NCI-H1092 treated with DMSO at 0.1 percent for 48 hours (cell line): ENCODE results near the gene LMAN2L.
"Not testable (repeated sequence)": the region's sequence is repeated elsewhere in the genome, so short reads cannot be mapped to it uniquely, and the experiment has no call there.

Source experiments
- DNase-seq: peaks from one replicate; lab custom pipeline; 2025; lab: John Stamatoyannopoulos, UW

LMAN2L gene

GRCh38 chr2:96687711-96688640, 51.9 kb downstream of the LMAN2L start:
- no peak for DNase-seq

DNA sequence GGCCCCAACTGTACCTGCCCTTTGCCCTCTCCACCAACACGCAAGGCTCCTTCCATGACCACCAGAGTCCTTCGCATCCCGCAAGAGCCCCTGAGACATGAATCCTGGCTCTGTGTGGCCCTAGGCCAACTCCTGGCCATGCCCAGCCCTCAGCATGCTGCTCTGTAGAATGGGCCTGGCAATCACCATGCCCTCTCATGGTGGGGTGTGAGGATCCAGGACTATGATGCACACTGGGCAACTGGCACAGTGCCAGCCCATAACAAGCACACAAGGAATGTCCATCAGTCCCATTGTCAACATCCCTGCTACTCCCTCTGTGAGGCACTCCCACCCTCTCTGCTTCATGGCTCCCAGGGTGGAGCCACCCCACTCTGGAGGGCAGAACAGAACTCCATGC, 52.6 kb downstream of the LMAN2L start:
- no peak for DNase-seq

GRCh38 chr2:96685577-96686459, 54.0 kb downstream of the LMAN2L start:
- peak; percentile 54 for DNase-seq

DNA sequence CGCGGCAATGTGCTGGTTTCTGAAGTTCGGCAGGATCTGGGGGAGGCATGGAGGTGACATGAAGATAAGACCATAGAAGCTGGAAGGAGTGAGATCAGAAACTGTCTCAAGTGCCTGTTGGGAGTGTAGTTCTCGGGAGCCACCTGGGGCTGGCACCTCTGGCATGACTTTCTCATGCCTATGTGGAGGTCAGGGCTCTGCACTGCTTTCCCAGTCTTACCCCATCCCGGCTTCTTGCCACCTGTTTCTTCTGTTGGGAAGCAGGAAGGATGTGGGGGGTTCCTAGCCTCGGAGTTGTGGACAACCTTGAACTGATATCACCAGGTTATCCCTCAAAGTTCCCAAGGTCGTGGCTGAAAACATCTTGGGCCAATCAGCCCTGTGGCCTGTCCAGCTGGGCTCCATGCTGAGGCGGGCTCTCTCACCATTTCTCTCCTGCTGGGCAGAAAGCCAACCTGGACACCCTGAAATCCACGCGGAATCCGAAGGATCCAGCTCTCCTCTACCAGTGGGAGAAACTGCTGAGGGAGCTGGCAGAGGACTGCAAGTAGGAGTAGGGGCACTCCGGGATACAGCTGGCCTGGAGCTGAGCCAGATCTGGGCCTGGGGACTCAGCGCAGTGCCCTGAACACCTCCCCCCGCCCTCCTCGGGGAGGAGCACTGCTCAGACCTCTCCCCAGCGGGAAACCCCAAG, 54.8 kb downstream of the LMAN2L start:
- DNase-seq: peak; percentile 1

DNA sequence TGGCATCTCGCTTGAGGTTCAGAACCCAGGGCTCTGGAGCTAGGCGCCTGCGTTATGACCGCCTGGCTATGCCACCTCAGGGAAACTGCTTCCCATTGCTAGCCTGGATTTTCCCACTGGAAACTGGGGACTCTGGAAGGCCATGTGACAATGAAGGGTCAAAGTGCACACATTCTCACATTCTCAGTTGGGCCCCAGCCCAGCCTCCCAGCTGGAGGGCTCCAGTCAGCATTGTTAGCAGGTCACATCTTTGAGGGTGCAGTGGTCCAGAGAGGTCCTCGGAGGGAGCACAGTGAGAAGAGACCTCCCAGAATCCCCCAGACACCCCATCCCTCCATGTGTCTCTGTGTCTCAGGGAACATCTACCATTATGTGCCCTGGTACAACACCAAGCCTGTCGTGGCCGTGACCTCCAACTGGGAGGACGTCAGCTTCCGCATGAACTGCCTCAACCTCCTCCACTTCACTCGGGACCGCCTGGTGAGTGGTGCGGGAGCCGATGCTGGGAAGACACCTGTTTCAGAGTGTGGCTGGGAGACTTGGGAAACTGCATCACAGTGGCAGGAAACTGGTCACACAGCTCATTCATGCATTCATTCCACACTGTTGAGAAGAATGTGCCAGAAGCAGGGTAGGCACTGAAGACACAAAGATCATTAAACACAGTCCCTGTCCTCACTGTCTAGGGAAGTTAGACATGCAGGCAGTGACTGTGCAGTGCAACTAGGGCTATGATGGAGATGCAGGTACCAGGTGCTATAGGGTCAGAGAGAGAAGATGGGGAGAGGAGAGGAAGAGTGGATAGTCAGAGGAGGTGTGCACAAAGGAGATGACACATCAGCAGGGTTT, 55.7 kb downstream of the LMAN2L start:
- DNase-seq: no peak

DNA sequence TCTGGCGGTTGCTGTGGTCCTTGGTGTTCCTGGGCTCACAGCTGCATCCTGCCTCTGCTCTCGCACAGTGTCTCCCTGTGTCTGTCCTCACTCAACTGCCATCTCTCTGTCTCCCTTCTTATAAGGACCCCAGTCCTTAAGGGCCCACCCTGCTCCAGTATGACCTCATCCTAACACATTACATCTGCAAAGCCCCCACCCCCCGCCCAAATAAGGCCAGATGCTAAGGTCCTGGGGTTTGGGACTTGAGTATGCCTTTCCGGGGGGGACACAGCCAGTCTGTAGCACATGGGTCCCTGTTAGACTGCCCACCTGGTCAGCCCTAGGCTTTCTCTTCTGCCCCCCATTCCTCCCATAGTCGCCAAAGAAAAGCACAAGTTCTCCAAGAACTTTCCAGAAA, 56.6 kb downstream of the LMAN2L start:
- DNase-seq: no peak

- no peak for DNase-seq
Measured at GRCh38 chr2:96681540-96681939, 58.3 kb downstream of the LMAN2L start.

DNA sequence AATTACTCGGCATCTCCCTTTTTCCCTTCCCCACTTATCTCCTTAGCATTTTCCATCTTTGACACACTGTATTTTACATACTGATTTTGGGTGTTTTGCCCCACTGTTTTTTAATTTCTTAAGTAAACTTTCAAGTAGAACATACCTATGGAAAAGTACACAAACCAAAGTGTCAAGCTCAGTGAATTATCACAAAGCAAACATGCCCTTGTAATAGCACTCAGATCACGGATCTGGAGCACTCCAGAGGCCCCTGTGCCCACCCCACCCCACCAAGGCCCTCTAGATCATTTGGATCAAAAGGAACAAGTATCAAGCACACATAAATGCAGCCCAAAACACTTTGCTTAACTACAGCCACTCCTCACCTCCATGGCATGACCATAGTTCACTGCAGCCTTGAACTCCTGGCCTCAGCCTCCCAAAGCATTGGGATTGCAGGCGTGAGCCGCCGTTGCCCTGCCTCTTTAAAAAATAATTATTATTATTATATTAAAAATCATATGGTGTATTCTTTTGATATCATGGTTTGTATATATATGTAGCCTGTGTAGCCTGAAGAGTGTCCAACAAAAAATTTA, 59.2 kb downstream of the LMAN2L start:
- no peak for DNase-seq

- DNase-seq: no peak
Measured at GRCh38 chr2:96679848-96680247, 60.0 kb downstream of the LMAN2L start.

DNA sequence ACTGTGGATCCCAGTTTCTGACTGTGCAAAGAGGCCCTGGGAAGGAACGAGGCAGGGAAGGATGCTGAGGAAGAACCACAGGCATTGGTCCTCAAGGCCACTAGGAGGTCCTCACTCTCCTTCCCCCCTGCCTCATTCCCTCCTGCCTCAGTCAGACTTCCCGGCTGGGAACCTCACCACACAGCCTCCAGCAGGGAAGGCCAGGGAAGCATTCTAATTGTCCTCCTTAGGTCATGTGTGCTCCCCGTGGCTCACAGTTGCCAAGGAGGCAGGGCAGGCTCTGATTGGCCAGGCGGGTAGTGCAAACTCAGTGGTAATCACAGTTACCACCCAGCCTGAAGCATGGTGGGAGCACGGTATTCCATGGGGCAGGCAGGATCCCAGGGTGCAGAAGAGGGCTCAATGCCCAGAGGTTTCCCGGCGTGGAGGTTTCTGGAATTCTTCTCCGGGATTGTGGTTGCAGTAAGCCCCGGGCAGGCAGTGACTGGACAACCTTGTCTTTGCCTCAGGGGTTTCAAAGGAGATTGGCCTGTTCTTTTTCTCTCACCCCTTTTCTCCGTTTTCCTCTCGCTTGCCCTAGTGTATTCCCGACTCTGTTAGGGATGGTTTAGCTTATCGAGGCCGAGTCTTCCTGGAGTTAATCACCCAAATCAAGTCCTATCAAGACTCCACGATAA, 70.2 kb downstream of the LMAN2L start:
- DNase-seq: no peak

DNA sequence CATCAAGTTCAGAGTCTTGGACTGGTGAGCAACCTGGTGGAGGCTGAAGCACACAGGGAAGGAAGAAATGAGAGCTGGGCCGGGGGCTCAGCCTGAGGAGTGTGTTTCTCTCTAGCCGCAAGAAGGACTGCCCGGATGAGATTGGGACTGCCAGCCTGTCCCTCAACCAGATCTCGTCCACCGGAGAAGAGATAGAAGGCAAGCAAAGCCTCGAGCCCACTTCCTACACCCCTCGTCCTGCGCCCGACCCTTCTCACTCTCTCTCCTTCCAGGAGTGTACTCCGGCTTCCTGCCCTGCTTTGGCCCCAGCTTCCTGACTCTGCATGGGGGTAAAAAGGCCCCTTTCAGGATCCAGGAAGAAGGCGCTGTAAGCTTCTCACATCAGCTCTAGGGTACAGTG, 71.1 kb downstream of the LMAN2L start:
- DNase-seq: no peak

DNA sequence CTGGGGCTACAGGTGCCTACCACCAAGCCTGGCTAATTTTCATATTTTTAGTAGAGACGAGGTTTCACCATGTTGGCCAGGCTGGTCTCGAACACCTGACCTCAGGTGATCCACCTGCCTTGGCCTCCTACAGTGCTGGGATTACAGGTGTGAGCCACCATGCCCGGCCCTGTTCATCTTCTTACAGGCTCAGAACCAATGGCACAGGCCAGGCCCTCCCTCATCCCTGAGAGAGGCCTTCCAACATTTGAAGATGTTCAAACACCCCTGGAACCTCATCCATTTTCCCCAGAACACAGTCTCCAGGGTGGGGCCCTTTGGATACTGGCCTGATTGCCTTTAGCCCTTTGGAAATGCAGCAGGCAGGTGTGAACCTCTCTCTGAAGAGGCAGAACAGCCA, 74.1 kb downstream of the LMAN2L start:
- DNase-seq: not testable (repeated sequence)

DNA sequence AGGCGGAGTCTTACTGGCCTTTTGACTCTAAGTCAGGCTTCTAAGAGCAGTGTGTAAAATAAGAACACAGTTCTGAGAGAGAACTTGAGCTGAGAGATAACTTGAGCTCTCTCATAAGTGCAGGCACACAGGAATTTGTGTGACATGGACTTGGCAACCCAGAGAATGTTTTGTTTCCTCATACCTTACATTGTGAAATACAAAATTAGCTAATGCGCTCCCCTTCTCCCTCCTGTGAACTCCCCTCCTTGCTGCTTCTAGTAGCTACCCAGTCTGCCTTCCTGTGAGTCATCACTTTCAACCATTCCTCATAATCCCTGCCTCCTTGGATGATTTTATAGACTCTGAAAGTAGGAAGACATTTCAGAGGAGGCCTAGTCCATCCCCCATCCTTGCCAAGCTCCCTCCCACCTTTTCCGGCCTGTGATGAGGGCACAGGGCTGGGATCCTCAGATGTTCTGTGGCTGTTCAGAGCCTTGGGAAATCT, 74.7 kb downstream of the LMAN2L start:
- no peak for DNase-seq

DNA sequence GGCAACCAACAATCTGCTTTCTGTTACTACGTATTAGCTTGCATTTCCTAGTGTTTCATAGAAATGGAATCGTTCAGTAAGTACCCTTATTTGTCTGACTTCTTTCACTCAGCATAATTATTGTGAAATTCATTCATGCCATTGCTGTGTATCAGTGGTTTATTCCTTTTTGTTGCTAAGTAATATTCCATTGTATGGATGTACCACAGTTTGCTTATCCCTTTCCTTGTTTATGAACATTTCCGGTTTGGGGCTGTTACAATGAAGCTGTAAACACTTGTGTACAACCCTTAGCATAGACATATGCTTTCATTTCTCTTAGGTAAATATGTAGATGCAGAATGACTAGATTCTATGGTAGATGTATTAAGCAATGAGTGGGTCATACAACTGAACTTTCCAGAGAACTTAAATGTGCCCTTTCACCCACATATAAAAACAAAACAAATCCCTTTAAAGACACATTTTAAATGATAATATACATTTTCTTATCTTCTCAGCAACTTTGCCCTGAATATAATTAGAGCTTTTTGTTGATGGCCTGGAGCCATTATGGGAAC, 75.4 kb downstream of the LMAN2L start:
- no peak for DNase-seq

- no peak for DNase-seq
Measured at GRCh38 chr2:96663829-96664228, 76.0 kb downstream of the LMAN2L start.

DNA sequence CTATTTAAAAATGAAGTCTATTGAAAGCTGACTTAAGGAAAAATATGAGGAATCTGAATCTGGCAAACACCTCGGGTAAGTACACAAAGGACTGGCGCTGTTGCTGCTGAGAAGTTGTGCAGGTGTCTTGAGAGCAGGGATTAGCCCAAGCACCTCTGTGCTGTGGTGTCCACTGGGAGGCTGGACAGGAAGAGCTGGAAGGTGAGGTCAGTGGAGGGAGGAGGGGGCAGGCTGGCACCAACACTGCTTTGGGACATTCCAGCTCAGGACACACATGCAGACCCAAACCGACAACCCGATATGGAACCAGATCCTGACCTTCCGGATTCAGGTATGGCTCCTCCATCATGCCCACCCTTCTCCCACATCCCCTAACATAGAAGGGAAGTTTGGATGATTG, 76.7 kb downstream of the LMAN2L start:
- no peak for DNase-seq

DNA sequence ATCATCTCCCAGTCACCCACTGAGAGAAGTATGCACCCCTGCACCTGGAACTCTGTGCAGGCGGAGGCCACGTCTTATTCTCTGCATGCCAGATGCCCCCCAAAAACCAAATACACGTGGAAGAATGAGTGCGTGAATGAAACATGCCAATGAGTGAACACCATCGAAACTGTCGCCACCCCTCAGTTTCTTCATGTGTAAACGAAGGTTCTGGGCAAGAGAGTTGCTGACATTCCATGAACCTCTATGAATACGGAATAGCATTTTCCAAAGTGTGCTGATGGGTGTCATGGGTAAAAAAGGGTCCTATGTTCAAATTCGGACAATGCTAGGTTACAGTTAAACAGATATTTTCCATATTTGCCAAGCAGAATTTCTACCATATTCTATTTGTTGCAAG, 77.5 kb downstream of the LMAN2L start:
- no peak for DNase-seq

DNA sequence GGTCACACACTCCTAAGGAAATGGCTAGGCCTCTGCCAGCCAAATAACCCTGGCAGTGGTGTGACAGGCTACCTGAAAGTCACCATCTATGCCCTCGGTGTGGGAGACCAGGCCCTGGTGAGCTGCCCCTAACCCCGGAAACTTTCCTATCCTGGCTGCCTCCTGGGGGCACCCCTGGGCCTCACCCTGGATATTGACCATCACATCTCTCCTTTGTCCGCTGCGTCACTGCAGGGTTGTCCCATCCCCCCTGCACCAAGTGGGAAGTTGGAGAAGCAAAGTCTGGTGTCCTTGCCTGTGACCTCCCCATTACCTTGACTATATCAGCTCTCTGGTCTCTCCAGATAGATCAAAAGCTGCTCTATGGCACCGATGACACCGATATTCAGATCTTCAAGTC, 78.5 kb downstream of the LMAN2L start:
- DNase-seq: no peak

GRCh38 chr2:96656540-96656939, 83.3 kb downstream of the LMAN2L start:
- no peak for DNase-seq
